Left forelimb (tissue), 1 donor: ENCODE results near the gene CEP44.
"Not testable (repeated sequence)": the region's sequence is repeated elsewhere in the genome, so short reads cannot be mapped to it uniquely, and the experiment has no call there.

Experiments used
- DNase-seq: peaks from one replicate; pipeline ENCODE4 v3.0.0-alpha.2; 2018; ENCODE audit warnings: low spot score

Gene CEP44

GRCh38 chr4:174324236-174324635 lies 40.5 kb downstream of the CEP44 start:
- DNase-seq: no peak

- no peak for DNase-seq
These were observed 41.0 kb downstream of the CEP44 start for GRCh38 chr4:174324725-174325124.

GRCh38 chr4:174332741-174333493 lies 49.2 kb downstream of the CEP44 start:
- DNase-seq: no peak

GRCh38 chr4:174334628-174335027 lies 50.9 kb downstream of the CEP44 start:
- no peak for DNase-seq

- no peak for DNase-seq
These were observed 57.0 kb downstream of the CEP44 start for GRCh38 chr4:174340714-174341113.

DNA sequence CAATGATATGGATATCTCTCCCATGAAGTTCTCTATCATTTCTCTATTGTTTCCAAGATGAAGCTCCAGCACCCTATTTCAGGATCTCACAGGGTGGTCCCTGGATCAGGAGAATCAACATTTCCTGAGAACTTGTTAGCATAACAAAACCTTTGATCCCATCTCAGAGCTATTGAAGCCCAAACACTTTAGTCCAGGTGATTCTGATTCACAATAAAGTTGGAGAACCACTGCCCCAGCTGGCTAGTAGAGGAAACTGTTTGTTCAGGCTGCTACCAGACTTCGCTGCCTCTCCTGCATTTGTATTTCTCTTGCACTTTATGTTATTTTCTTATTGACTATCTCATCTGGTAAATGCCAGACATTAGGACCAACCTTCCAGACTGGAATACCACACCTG lies 65.4 kb downstream of the CEP44 start:
- no peak for DNase-seq

DNA sequence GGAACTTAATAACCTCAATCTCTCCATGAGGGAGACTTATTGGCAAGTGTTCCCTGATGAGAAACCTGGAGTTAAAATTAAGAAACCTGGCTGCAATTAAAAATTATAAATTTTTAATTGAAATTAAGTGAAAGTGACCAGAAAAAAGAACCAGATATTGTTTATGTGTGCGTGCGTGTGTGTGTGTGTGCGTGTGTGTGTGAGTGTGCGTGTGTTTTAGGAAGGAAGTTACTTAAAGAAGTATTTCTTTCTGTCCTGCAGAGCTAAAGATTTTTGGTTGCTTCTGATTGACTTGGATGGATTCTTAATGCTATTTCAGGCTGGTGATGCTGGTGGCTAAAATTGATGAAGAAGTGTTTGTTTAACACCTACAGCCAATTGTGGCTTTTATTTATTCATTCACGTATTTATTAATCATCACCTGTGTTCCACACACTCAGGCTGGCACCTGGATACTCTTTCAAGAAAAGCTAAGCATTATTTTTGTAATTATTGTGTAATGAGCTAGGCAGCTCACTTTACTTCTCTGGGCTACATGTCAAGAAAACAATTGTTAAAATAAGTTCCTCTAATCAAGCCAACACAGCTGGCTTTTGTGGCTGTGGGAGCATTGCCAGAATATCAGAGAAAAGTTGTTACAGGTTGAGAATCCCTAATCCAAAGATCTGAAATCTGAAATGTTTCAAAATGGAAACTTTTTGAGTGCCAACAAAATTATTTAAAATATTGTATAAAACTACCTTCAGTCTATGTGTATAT lies 68.5 kb downstream of the CEP44 start:
- DNase-seq: no peak

- DNase-seq: no peak
These were observed 73.6 kb downstream of the CEP44 start for GRCh38 chr4:174357321-174357720.

- DNase-seq: no peak
These were observed 74.7 kb downstream of the CEP44 start for GRCh38 chr4:174358410-174358809.

DNA sequence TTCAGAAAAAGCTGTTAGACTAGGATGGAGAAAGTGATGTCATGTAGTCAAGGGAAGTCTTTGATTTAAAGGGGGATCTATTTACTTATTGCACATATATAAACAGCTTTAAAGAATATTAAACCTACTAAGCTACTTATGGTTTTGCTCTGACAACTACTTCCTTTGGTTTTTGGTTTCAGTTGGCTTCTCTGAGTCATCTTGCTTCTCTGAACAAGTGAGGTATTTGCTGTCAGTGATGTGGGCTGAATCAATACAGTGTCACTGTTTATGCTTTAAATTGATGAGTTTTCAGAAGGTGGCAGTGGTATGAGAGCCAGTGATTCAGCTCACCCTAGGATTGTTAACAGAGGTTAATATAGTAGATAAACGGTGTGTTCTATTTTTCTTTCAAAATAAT lies 75.1 kb downstream of the CEP44 start:
- DNase-seq: no peak

DNA sequence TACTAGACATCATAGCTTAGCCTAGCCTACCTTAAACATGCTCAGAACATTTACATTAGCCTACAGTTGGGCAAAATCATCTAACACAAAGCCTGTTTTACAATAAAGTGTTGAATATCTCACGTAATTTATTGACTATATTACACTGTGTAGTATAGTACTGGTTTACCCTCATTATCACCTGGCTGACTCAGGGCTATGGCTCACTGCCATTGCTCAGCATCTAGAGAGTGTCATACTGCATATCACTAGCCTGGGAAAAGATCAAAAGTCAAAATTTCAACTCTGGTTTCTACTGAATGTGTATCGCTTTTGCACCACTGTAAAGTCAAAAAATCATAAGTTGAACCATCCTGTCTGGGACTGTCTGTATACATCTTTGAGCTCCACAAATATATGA lies 78.6 kb downstream of the CEP44 start:
- DNase-seq: no peak

DNA sequence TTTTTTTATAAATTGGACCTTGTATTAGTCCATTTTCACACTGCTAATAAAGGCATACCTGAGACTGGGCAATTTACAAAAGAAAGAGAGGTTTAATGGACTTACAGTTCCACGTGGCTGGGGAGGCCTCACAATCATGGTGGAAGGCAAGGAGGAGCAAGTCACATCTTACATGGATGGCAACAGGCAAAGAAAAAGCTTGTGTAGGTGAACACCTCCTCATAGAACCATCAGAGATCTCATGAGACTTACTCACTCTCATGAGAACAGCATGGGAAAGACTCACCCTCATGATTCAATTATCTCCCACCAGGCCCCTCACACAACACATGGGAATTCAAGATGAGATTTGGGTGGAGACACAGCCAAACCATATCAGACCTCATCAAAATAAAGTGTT lies 80.1 kb downstream of the CEP44 start:
- DNase-seq: not testable (repeated sequence)

GRCh38 chr4:174365018-174365587 lies 81.4 kb downstream of the CEP44 start:
- DNase-seq: no peak

DNA sequence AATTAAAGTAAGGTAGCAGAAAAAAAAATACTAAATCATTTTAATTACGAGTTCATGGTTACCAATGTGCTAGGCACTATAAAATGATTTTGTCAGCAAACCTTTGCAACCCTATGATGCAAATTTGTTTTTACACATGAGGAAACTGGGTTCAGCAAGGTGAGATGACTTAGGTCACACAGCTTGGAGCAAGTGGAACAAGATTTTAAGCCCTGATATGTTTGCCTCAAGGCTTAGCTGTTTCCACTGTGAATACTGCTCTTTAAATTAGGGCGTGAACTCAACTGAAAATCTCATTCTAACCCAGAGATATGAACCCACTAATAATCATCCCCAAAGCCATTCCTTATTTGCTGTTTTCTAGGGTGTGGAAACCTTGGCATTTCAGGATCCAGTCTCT lies 86.3 kb downstream of the CEP44 start:
- no peak for DNase-seq

DNA sequence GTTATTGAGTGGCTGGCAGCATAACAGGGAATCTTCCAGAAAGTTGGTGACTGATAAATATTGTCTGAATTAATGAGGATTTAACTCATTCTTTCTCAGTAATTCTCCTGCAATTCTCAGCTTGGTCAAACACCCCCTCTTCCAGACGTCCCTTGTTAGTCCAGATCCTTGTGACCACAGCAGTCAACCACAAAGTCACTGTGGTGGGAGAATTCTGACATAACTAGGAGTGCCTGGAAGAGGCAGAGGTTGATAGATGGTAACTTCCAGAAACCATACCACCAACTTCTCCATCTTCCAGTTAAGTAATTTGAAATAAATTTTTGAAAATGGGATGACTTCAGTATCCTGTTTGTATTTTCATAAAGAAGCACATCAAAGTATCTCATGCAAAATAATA lies 90.1 kb downstream of the CEP44 start:
- no peak for DNase-seq

- no peak for DNase-seq
These were observed 91.7 kb downstream of the CEP44 start for GRCh38 chr4:174375422-174375821.

DNA sequence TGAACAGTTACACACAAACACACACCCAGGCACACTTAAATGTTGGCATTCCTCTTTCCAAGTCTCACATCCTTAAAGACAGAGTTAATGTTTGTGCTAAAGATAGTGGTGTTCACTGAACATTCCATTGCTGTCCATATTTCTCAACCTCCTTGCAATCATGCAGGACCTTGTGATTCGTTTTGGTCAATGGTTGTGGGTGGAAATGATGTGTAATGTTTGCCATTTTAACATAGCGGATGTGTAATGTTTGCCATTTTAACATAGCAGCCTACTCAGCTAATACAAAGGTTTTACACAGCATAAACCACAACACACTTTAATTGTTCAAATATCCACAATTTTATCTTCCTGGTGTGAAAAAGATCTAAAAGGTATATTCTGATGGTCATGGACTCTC lies 93.9 kb downstream of the CEP44 start:
- DNase-seq: no peak

GRCh38 chr4:174378951-174379350 lies 95.2 kb downstream of the CEP44 start:
- no peak for DNase-seq

DNA sequence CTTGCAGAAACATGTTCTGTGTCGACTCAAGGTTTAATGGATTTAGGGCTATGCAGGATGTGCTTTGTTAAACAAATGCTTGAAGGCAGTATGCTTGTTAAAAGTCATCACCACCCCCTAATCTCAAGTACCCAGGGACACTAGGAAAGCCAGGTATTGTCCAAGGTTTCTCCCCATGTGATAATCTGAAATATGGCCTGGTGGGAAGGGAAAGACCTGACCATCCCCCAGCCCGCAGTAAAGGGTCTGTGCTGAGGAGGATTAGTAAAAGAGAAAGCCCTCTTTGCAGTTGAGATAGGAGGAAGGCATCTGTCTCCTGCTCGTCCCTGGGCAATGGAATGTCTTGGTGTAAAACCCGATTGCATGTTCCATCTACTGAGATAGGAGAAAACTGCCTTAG lies 96.5 kb downstream of the CEP44 start:
- not testable (repeated sequence) for DNase-seq

- DNase-seq: no peak
These were observed 97.2 kb downstream of the CEP44 start for GRCh38 chr4:174380699-174381439.

DNA sequence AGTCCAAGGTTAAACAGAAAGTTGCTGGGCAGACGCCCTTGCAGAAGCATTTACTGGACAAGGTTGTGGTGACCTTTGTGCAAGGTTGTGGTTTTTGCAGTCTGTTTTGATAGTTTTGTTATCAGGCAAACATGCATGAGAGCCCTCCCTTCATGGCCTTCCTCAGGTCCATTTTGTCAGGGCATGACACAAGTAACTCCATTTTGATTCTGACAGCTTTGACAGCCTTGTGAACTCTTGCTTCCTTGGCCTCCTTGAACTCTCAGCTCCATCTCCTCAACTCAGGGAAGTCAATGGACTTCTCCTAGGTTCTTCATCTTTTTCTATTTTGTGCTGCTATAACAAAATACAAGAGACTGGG lies 97.7 kb downstream of the CEP44 start:
- DNase-seq: no peak
